Spinal cord (tissue), 10 donors: ENCODE results near the gene TMEM240. TPM values are rescaled to one million over a fixed set of nuclear protein-coding genes. Genes with fewer than 3 reads are reported as not detected.

Experiments used
- DNase-seq, 6 donors: peaks; one replicate each; pipeline versions ENCODE4 v3.0.0 to v3.0.0-alpha.2; 2013 to 2015; ENCODE audit warnings: low spot score in 6 of 6, low read depth in 4 of 6
- H3K27ac ChIP-seq: one replicate; pipeline ENCODE4 v1.5.1; 2013; ENCODE audit warnings: low read depth, low read length, control low read depth
- H3K27me3 ChIP-seq: one replicate; pipeline ENCODE4 v1.6.1; 2013; ENCODE audit warnings: low read length; ENCODE audit not compliant: control insufficient read depth, insufficient read depth
- H3K36me3 ChIP-seq: one replicate; pipeline ENCODE4 v1.6.1; 2013; ENCODE audit warnings: low read length; ENCODE audit not compliant: control insufficient read depth, insufficient read depth
- H3K4me1 ChIP-seq: one replicate; pipeline ENCODE4 v1.6.1; 2013; ENCODE audit warnings: low read length; ENCODE audit not compliant: control insufficient read depth, insufficient read depth
- H3K4me3 ChIP-seq: one replicate; pipeline ENCODE4 v1.5.1; 2013; ENCODE audit warnings: low read depth, low read length, control low read depth
- H3K9me3 ChIP-seq: one replicate; pipeline ENCODE4 v1.6.1; 2013; ENCODE audit warnings: low read length; ENCODE audit not compliant: control insufficient read depth, insufficient read depth
- WGBS: methylation state at CpG from one replicate; pipeline ENCODE4 v1.1.5; 2013; ENCODE audit warnings: missing lambda C conversion rate; ENCODE audit not compliant: insufficient coverage; 5-methylcytosine and 5-hydroxymethylcytosine counted together
- polyA plus RNA-seq, 2 donors: library from polyadenylated mRNA; unstranded; fragments of 120-200 nt; gene quantifications; one replicate each; pipeline ENCODE4 v1.2.1, GENCODE V29; 2013; ENCODE audit not compliant: insufficient read length in 2 of 2
- total RNA-seq, 2 donors: library from RNA; depleted of rRNA in 1 of 2; stranded (reverse); fragments of 120-200 nt in 1 of 2; fragments of >200 nt in 1 of 2; gene quantifications; one replicate each; pipeline versions ENCODE4 v1.2.3 to v1.2.4, GENCODE V29; 2013 to 2014
- donor health status: healthy.

TMEM240 gene
- total and polyA plus RNA-seq, 4 donors, result 10.2 to 47.7 (median 27.9) TPM

DNA sequence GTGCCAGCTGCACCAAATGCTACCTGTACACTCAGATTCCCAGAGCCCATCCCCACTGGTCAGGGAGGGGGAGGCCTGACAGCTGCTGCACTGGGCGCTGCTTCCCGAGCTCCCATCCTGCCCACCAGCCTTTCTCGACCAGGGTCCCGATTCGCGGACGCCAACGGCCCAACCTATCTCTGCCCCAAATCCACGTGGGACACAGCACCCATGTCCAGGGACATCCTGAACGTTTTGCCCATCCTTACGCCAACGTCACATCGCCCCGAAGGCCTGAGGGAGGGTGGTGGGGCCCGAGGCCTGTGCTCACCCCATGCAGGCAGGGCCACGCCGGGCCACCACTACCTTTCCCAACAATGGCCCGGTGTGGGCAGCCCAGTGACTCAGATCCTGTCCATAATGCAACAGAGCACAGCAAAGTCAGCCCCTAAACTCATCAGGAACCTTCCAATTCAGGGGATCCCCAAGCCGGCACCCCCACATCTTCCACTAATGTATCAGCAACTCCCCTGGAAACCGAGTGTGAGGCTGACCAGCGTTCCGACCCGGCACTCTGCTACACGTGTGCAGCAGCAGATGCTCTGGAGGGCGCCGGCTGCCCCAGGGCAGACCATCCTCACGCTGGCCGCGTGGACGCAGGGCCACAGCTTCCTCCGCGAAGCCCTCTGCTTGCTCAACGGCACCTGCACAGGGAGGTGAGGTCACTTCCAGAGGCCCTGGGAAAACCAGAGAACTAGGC is 11.3 kb upstream of the TMEM240 start:
- 93% methylated on average over 30 of the region's 33 CpGs for whole genome bisulfite sequencing
- Histone ChIP-seq H3K9me3 (no peaks in the 10 kb centered on the region), H3K4me3 (no peak overlapping the region), H3K4me1 (peaks cover 24% of the 10 kb centered on the region), H3K27me3 (no peaks in the 10 kb centered on the region), H3K36me3 (peaks cover 67% of the 10 kb centered on the region), H3K27ac (no peak overlapping the region)
- no peak for DNase-seq

DNA sequence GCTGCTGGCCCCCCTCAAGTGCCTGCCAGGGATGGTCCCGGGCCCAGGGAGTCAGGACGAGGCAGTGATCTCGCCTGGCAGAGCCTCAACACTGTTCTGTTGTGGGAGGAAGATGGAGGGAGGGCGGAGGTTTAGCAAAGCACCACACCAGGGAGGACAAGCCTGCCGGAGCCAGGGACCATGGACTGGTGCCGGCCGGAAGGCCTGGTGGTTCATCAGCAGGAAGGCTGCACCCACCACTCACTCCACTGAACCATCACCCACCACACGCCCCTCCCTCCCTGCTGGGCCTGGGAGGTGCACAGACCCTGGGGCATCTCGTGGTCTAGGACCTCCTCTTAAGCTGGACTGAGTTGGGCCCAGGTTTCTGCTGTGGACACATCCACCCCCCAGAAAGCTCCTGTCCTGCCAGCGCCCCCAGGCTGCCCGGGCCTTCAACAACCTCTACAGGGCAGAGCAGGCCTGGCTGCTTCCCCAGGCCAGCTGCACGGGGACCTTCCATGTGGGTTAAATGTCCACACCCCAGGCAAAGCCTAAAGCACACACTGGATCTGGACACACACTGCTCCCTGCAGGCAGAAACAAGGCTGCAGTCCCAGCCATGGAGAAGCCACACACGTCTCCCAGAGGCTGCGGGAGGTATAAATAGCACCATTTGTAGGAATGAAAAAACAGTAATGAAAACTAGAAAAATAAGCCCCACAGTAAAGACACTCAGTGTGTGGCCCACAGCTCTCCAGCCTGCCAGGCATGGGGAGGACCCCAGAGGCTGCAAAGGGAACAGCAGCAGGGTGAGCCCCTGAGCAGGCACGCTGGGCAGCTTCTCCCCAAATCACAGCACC is 10.4 kb upstream of the TMEM240 start:
- H3K27me3 ChIP-seq, result no peaks in the 10 kb centered on the region
- H3K27ac ChIP-seq, result peak overlapping the region; percentile 33
- DNase-seq, result peak in 1 of 6 donors; percentile 69
- no peak overlapping the region for H3K4me3 ChIP-seq
- H3K9me3 ChIP-seq, result no peaks in the 10 kb centered on the region
- WGBS, result 57% methylated on average over 10 of the region's 15 CpGs
- peaks cover 69% of the 10 kb centered on the region for H3K36me3 ChIP-seq
- peaks cover 24% of the 10 kb centered on the region for H3K4me1 ChIP-seq

DNA sequence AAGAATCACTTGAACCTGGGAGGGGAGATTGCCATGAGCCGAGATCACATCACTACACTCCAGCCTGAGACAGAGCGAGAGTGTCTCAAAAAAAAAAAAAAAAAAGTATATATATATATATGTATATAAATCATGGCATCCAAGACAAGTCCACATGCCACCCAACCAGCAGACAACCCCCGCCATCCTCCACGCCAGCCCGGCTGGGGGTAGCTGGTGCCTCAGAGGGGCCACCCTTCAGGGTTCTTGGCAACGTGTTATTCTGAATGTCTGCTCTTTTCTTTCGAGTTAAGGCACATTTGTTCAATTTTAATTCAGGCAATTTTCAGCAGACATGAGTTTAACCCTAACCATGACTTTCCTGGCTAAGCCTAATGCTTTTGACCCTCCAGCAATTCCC is 9.7 kb upstream of the TMEM240 start:
- Histone ChIP-seq H3K4me3 (no peak overlapping the region), H3K27me3 (no peaks in the 10 kb centered on the region), H3K4me1 (peaks cover 22% of the 10 kb centered on the region), H3K36me3 (peaks cover 65% of the 10 kb centered on the region), H3K27ac (no peak overlapping the region), H3K9me3 (no peaks in the 10 kb centered on the region)
- no peak for DNase-seq
- WGBS, result 45% methylated on average over 4 of the region's 7 CpGs

DNA sequence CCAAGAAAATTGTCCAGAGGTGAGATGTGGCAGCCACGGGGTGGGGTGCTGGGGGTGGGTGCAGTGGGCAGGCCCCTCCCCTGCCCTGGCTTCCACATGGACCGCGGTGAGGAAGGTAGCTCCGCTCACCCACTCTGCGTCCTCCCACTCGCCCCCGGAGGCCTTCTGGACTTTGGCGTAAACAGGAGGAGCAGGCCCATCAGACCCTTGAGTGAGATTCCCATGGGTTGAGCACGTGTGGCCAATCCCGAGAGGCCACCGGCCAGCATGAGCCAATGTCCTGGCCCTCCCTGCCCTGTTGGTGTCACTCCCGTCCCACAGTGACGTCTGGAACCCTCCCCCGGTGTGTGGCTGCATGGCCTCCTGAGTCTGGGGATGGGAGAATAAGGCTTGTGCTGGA is 8.2 kb upstream of the TMEM240 start:
- Histone ChIP-seq H3K4me3 (no peak overlapping the region), H3K27me3 (no peaks in the 10 kb centered on the region), H3K9me3 (no peaks in the 10 kb centered on the region), H3K36me3 (peaks cover 64% of the 10 kb centered on the region), H3K4me1 (peaks cover 16% of the 10 kb centered on the region), H3K27ac (no peak overlapping the region)
- WGBS, result 90% methylated on average over 13 of the region's 14 CpGs
- DNase-seq, result no peak

DNA sequence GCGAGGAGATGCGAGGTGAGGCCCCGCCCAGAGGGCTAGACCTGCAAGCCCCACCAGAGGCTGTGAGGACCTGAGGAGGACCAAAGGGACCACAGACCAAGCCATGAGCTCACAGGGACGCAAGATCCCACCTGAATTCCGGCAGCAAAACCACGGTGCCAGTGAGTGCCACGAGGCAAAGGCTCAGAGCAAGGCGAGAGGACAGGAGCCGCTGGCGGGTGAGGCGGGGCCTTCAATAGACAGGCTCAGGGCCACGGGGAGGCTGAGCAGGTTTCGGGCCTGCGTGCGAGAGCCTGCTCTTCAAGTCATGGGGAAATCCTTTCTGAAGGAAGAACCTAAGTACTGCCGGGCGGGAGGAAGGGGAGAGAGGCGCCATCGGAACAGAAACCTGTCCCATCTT is 7.1 kb upstream of the TMEM240 start:
- Histone ChIP-seq H3K9me3 (no peaks in the 10 kb centered on the region), H3K36me3 (peaks cover 75% of the 10 kb centered on the region), H3K27me3 (no peaks in the 10 kb centered on the region), H3K27ac (no peak overlapping the region), H3K4me3 (no peak overlapping the region), H3K4me1 (peaks cover 19% of the 10 kb centered on the region)
- WGBS, result 88% methylated on average over 18 of the region's 19 CpGs
- DNase-seq, result no peak

DNA sequence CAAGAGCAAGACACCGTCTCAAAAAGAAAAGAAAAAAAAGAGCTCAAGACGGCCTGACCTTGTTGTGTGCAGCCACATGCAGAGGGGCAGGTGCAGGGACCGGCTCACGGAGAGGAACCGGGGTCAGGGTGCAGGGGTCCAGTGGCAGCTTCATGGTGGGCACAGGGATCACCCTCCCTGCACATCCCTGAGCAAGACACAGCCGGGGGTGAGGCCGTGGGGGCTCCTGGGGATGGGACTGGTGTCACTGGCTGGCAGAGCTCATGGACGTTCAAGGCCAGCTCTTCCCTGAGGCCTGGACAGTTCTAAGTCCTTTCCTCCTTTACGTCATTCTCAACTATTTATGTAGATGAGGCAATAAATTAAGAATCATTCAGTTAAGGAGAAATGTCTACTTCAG is 6.6 kb upstream of the TMEM240 start:
- H3K27ac ChIP-seq, result no peak overlapping the region
- H3K9me3 ChIP-seq, result no peaks in the 10 kb centered on the region
- 85% methylated on average over 7 of the region's 9 CpGs for WGBS
- H3K4me3 ChIP-seq, result no peak overlapping the region
- no peaks in the 10 kb centered on the region for H3K27me3 ChIP-seq
- H3K4me1 ChIP-seq, result peaks cover 20% of the 10 kb centered on the region
- no peak for DNase-seq
- H3K36me3 ChIP-seq, result peaks cover 75% of the 10 kb centered on the region

DNA sequence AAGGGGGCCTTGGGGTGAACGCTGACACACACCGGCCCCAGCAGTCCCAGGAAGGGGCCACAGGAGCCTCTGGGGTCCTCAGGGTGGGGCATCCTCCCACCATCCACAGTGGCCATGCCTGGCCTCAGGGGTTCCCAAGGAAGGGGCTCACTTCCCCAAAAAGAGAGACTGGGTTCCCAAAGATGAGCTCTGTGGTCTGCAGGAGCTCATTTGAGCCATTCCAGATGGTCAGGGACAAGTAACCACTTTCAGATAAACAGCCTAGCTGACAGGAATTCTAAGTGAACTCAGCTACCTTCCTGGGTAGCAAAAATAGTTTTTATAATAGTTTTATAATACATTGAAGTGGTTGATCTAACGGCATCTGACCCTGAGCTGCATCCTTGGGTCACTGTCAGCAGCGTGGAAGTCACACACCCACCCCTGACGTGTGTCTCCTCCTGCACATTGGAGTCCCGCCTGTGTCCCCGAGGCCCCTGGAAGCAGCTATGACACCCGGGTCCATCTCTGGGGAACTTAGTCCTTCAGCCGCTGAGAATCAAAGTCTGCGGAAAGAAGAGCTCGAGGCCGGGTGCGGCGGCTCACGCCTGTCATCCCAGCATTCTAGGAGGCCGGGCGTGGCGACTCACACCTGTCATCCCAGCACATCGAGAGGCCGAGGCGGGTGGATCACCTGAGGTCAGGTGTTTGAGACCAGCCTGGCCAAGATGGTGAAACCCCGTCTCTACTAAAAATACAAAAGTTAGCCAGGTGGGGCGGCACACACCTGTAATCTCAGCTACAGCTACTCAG is 5.7 kb upstream of the TMEM240 start:
- H3K4me3 ChIP-seq, result no peak overlapping the region
- no peak for DNase-seq
- WGBS, result 94% methylated on average over 21 of the region's 23 CpGs
- peaks cover 21% of the 10 kb centered on the region for H3K4me1 ChIP-seq
- no peak overlapping the region for H3K27ac ChIP-seq
- H3K36me3 ChIP-seq, result peaks cover 77% of the 10 kb centered on the region
- H3K9me3 ChIP-seq, result no peaks in the 10 kb centered on the region
- H3K27me3 ChIP-seq, result no peaks in the 10 kb centered on the region

DNA sequence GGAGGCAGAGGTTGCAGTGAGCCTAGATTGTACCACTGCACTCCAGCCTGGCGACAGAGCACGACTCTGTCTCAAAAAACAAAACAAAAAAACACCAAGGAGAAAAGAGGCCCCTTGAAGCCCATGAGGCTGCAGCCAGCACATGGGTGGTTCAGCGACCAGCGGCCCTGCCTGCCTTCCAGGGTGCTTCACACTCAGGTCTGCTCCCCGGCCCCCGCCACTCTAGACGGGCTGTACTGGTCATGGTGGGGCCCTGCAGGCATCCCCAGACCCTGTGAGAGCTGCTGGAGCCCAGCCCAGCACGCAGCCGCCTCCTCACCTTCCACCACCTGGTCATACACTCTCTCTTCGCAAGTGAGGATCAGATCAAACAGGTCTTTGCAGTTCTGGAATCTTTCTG is 4.1 kb upstream of the TMEM240 start:
- no peaks in the 10 kb centered on the region for H3K27me3 ChIP-seq
- WGBS, result 95% methylated on average over 8 of the region's 10 CpGs
- no peak overlapping the region for H3K27ac ChIP-seq
- no peaks in the 10 kb centered on the region for H3K9me3 ChIP-seq
- peaks cover 15% of the 10 kb centered on the region for H3K4me1 ChIP-seq
- peaks cover 75% of the 10 kb centered on the region for H3K36me3 ChIP-seq
- no peak for DNase-seq
- H3K4me3 ChIP-seq, result no peak overlapping the region

DNA sequence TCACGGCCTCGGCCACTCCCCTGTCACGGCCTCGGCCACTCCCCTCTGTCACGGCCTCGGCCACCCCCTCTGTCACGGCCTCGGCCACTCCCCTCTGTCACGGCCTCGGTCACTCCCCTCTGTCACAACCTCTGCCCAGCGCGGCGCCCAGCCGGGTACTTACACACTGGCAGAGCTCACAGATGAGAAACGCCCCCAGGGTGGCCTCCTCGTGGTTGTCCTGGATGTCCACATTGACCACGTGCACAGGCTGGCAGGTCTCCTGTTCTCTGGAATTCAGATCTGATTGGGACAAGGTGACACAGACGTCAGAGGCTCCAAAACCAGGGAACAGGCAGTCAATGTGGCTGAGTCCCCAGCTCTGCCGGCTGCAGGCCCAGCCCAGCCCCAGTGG is 3.3 kb upstream of the TMEM240 start:
- H3K4me1 ChIP-seq, result peaks cover 22% of the 10 kb centered on the region
- no peaks in the 10 kb centered on the region for H3K27me3 ChIP-seq
- WGBS, result 89% methylated on average over 19 of the region's 19 CpGs
- peaks cover 82% of the 10 kb centered on the region for H3K36me3 ChIP-seq
- H3K27ac ChIP-seq, result no peak overlapping the region
- H3K4me3 ChIP-seq, result no peak overlapping the region
- H3K9me3 ChIP-seq, result no peaks in the 10 kb centered on the region
- DNase-seq, result no peak
